ENCODE results near the gene SMAGP.
"Not testable (repeated sequence)": the region's sequence is repeated elsewhere in the genome, so short reads cannot be mapped to it uniquely, and the experiment has no call there.

The SMAGP gene

DNA sequence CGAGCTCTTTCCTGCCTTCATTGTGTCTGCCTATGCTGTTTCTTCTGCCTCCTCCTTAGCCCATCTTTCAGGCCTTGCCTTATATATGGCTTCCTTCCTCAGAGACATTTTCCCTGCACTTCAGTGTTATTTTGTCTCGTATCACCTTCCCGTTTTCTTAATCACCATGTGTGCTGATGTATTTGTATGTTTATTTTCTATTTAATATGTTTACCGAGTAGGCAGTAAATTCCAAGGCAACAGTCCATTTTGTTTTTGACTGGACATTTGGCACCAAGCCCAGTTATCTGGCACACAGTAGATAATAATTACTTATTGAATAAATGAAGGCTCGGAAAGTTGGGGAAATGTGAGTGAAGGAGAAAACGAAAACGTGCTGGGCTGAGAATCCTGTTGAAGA is 47.8 kb downstream of the SMAGP start:
- DNase-seq: no peak

DNA sequence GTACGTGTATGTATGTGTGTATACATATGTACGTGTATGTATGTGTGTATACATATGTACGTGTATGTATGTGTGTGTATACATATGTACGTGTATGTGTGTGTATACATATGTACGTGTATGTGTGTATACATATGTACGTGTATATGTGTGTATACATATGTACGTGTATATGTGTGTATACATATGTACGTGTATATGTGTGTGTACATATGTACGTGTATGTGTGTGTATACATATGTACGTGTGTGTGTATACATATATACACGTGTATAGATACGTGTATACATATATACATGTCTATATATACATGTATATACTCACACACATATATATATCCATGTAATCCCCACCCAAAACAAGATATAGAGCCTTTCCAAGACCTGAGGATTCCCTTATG is 50.4 kb downstream of the SMAGP start:
- not testable (repeated sequence) for DNase-seq

DNA sequence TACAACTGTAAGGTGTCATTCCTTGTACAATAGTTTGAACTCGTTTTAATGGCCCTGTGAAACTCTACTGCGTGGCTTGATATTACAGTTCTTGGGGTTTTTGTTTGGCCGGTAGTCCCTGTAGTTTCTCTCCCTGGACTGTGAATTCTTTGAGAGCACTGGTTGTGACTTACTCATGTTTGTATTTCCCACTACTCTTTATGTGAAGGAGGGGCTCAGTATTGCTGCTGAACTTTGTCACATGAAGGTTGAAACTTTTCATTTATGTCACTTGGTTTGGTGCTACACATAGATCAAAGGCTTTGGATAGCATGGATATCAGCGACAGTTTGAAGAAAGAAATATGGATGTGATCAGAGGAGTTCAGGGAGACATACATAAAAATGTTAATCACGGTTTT is 50.9 kb downstream of the SMAGP start:
- DNase-seq: no peak

GRCh38 chr12:51218607-51219161 is 51.5 kb downstream of the SMAGP start:
- peak; percentile 16 for DNase-seq

- DNase-seq: peak; percentile 73
Measured at GRCh38 chr12:51217968-51218606, 52.1 kb downstream of the SMAGP start, which contains the start of gene POU6F1. Gene POU6F1 (minus strand): TSS chr12:51218062. CDS start chr12:51206836, 11,226 bp downstream.

DNA sequence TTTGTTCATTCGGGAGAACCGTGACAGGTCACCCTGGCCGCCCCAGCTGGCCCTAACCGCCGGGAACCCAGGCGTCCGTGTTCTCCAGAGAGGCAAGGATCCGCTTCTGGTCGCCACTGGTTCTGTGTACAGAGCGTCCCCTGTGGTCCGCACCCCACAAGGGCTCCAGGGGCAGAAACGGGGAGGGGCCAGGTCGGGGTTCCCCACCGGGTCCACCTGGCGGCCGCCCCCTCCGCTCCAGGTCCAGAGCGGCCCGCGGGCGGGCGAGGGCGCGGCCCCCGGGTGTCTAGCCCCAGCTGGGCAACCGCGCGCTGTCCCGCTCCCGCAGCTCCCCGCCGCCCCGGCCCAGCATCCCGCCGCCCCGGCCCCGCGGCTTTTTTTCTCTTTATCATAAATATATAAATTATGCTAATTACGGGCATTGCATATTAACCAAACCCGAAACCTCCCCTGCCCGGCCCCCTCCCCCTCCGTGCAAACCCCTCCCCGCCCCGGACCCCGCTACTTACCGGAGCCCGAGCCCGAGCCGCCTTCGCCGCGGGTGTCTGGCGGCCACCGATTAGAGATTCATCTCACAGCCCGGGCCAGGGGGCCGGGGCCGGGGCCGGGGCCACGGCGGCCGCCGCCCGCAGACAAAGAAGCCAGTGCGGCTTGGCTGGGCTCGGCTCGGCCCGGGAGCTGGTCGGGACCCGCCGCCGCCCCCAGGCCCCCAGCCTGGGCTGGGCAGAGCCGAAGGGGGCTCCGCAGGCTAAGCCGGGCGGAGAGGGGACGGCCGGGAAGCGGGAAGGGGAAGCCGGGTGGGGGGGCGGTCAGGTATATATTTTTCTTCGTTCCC is 52.9 kb downstream of the SMAGP start:
- peak; percentile 48 for DNase-seq

DNA sequence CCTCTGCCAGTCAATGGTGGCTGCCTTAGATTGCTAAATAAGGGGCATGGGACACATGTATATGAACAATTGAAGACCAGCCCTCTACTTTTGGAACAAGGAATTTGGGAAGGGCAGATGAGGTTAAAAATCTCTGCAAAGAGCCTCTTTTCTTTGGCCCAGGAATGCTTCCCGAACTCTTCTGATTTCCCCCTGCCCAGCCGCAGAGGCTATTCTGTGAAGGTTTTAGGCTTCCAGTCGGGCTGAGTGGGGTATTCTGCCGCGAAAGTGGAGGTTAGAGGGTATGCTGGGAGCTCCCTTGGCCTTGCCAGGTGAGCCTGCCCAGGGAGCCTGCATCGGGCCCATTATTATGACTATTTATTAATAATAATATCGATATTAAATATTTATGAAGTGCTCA is 53.6 kb downstream of the SMAGP start:
- DNase-seq: no peak

DNA sequence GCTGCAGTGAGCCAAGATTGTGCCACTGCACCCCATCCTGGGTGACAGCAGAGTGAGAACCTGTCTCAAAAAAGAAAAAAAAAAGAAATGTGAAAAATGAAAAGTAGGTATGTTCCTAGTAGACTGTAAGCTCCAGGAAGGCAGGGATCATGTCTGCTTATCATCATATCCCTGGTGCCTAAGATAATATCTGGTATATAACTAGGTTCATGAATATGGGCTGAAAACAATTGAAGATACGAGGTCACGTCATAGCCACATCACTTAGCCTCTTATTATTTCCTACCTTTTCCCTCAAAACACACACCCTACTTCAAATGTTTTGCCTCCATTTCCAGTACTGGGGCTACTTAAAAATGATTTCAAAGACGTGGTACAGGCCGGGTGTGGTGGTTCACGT is 55.3 kb downstream of the SMAGP start:
- DNase-seq: no peak

GRCh38 chr12:51210690-51211395 is 59.4 kb downstream of the SMAGP start:
- DNase-seq: no peak

GRCh38 chr12:51209259-51209658 is 61.0 kb downstream of the SMAGP start:
- no peak for DNase-seq

DNA sequence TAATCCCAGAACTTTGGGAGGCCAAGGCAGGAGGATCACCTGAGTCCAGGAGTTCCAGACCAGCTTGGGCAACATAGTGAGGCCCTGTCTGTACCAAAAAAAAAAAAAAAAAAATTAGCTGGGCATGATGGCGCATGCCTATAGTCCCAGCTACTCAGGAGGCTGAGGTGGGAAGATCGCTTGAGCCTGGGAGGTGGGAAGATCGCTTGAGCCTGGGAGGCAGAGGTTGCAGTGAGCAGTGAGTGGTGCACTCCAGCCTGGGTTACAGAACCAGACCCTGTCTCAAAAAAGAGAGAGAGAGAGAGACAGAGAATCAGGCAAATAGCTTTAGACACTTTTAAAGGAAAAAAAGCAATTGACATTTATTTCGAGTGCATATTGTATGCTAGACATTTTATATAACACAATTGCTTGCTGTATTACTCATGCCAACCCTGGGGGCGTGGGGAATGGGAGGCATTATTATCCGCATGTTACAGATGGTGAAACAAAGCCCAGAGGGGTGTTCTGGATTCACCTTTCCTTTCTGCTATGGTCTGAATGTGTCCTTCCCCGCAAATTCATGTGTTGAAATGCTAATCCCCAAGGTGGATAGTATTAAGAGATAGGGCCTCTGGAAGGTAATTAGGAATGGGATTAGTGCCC is 62.1 kb downstream of the SMAGP start:
- no peak for DNase-seq

DNA sequence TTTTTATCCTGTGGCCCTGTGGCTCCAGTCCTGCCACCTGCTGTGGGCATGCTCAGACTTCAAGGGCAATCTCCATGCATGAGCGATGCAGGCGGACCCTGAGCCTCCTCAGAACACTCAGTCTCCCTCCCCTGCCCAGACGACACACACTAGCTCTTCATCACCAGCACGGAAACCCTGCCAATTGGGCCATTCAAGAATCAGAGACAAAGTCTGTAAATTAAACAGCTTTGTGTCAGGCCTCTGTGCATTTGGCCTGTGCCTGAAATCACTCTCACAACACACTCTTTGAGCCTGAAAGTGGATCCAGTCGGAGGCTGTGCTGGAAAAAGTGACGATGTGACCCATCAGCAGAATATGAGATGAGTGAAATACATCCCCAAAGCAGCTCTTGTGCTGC is 64.9 kb downstream of the SMAGP start:
- DNase-seq: no peak

DNA sequence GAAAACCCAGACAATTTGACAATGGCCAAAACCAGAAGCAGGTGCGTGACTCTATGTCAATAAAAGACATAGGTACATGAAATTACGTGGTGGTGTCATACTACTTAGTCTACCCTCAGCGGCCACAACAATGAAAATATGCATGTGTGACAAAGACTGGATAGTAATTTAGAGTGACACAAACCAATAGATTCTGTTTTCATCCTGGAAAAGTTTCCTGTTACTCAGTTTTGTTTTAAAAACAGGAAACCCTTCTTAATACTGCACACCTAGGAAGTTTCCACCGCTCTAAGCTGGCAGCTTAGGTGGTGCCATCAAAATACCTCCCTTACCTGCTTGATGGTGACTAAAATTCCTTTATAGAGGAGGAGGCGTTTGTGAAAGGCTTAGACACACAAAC is 67.5 kb downstream of the SMAGP start:
- no peak for DNase-seq

DNA sequence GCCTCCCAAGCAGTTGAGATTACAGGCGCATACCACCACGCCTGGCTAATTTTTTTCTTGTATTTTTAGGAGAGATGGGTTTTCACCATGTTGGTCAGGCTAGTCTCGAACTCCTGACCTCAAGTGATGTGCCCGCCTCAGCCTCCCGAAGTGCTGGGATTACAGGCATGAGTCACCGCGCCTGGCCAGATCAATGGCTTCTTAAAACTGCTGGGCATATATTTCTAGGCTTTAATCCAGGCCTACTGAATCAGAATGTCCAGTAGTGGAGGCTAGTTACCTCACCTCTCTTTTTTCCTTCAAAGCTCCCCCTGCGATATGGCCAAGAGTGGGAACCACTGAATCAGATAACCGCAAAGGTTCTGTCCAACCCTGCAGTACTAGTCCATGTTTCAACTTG is 69.4 kb downstream of the SMAGP start:
- no peak for DNase-seq

DNA sequence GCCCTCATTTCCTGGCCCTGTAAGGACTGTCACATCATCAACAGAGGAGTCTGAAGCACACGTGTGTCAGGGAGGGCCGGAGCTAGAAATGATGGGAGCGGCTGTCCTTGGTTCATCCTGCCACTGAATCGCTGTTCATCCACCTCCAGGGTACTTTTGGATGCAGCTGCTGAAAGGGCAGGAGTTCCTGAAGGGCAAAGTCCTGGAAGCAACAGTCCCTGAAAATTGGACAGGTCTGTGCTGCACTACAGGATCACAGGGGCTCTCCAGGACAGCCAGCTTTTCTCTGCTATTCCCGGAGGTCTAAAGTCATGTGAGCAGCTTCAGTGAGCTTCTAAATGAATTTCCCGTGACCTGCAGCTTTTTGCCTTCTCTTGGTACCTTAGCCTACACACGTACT is 70.1 kb downstream of the SMAGP start:
- no peak for DNase-seq

- DNase-seq: no peak
Measured at GRCh38 chr12:51199366-51199945, 70.8 kb downstream of the SMAGP start.

- no peak for DNase-seq
Measured at GRCh38 chr12:51198568-51199365, 71.4 kb downstream of the SMAGP start.

- DNase-seq: no peak
Measured at GRCh38 chr12:51197736-51198567, 72.3 kb downstream of the SMAGP start.

DNA sequence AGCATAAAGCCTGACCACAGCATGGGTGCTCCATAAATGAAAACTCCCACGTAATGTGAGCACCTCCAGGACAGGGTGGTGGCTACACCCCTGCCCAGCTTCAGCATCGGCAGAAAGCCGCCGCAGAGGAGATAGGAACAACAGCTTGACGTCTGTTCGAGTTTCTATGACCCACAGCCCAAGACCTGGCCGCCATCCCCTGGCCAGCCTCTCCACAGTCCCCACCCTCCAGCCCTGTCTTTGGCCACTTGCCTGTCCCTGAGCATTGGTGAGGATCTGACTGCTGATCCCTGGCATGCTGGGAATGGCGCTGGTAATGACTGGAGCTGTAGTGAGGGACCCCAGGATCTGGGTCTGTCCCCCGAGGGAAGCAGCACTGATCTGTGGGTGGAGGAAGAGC is 73.7 kb downstream of the SMAGP start:
- DNase-seq: no peak

DNA sequence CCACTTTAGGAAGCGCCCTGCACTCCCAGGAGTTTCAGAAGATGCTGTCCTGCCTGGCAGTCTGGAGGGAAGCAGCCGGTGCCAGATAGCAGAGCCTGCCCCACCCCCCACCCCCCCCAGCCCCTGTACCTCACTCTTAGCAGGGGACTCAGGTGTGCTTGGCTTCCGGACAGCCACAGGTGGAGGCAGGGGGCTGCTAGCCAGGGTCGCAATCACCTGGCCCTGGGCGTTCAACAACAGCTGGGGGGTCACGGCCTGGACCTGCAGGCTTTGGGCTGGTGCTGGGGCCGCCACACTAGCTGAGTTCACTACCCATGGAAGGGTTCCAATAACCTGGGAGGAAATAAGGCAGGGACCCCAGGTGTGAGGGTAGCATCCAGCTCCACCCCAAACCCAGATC is 74.4 kb downstream of the SMAGP start:
- no peak for DNase-seq
